Gastrocnemius medialis (tissue), 4 donors: ENCODE results near the gene AMMECR1.

Source experiments
- POLR2A ChIP-seq, 2 donors: fragments of 450-650 bp; IDR thresholded peaks; one replicate each; pipeline ENCODE4 v1.6.1; 2017; ENCODE audit warnings: antibody characterized with exemption in 2 of 2, mild to moderate bottlenecking in 2 of 2, moderate library complexity in 2 of 2
- TF ChIP-seq, protein P1 (sequence below), 5 experiments: fragments of 450-650 bp in 3 of 5; fragments of 200-600 bp in 2 of 5; sonication (generic) in 2 of 5; IDR thresholded peaks in 4 of 5; conservative IDR thresholded peaks in 1 of 5; 1 replicate in 4 of 5; 2 replicates in 1 of 5; pipeline ENCODE4 v1.5.1; 2016 to 2019; ENCODE audit warnings: antibody characterized with exemption in 5 of 5, mild to moderate bottlenecking in 3 of 5, moderate library complexity in 3 of 5

DNA sequence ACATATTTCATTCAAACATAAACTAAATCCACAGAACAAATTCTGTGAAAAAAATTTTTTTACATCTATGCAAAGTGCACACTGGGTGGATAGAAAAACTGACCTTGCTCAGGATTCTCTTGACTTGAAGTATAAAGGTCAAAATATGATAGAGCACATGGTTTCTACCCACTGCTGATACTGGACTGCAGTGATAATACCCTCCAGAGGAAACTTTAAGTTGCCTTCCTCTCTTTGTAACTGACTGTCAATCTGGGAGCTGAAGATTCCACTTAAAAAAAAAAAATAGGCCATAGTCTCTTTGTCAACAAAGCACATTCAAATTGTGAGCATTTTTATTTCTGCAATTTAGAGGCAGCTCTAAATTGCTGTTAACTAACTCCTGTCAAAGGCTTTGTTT is 3.2 kb upstream of the AMMECR1 start:
- TF ChIP-seq POLR2A (IDR thresholded peaks at IDR 0.05), result no peak
- TF ChIP-seq, protein P1, sequence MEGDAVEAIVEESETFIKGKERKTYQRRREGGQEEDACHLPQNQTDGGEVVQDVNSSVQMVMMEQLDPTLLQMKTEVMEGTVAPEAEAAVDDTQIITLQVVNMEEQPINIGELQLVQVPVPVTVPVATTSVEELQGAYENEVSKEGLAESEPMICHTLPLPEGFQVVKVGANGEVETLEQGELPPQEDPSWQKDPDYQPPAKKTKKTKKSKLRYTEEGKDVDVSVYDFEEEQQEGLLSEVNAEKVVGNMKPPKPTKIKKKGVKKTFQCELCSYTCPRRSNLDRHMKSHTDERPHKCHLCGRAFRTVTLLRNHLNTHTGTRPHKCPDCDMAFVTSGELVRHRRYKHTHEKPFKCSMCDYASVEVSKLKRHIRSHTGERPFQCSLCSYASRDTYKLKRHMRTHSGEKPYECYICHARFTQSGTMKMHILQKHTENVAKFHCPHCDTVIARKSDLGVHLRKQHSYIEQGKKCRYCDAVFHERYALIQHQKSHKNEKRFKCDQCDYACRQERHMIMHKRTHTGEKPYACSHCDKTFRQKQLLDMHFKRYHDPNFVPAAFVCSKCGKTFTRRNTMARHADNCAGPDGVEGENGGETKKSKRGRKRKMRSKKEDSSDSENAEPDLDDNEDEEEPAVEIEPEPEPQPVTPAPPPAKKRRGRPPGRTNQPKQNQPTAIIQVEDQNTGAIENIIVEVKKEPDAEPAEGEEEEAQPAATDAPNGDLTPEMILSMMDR (IDR thresholded peaks at IDR 0.05 in 4 of 5, conservative IDR thresholded peaks at IDR 0.05 in 1 of 5), result no peak
